K562 (cell line): ENCODE results near the gene PYGB. TPM values are rescaled to one million over a fixed set of nuclear protein-coding genes. Genes with fewer than 3 reads are reported as not detected.

Source experiments
- ATAC-seq: fragments of 200-7000 bp; cut with Tn5 transposase; 3 replicates; pipeline ENCODE4 v1.9.1; 2020; ENCODE audit warnings: moderate library complexity
- BruUV-seq: library from RNA; stranded (reverse); fragments of 400-500 nt; replicated peaks from 2 replicates; lab custom pipeline; 2021; lab: Mats Ljungman, UMichigan
- CTCF ChIA-PET: fragments of 300-600 bp; formaldehyde crosslinking; extraction: SDS; loops from one replicate; lab custom pipeline; 2021; ENCODE audit warnings: low intra/inter-chr PET ratio; lab: Yijun Ruan, JAX
- POLR2A ChIA-PET: fragments of 300-600, 350-650 bp; sonication (Branson Sonifier 250); formaldehyde crosslinking; extraction: SDS; loops from one replicate; lab custom pipeline; 2021; ENCODE audit warnings: antibody characterized with exemption, inconsistent platforms; lab: Yijun Ruan, JAX
- DNase-seq, 4 experiments: peaks; one replicate each; pipeline versions ENCODE4 v3.0.0 to v3.0.0-alpha.2; 2011 to 2018; ENCODE audit warnings: low spot score in 3 of 4, mixed read lengths in 3 of 4; ENCODE audit errors: extremely low read depth in 1 of 4
- FAIRE-seq: peaks from 2 replicates; lab custom pipeline; 2011; peaks lifted over from hg19 to GRCh38; lab: Jason Lieb, UNC
- H2AFZ ChIP-seq: 2 replicates; pipeline ENCODE4 v1.6.0; 2011; ENCODE audit warnings: low read depth, low read length, control low read depth, inconsistent platforms
- H3K27ac ChIP-seq: fragments of 200-600 bp; 3 replicates; pipeline ENCODE4 v1.8.0; 2011; ENCODE audit warnings: low read depth, mild to moderate bottlenecking, control low read depth, inconsistent platforms, low read length, moderate library complexity, mixed read lengths; ENCODE audit errors: extremely low read depth
- H3K27me3 ChIP-seq, 2 experiments: fragments of 300-600 bp in 1 of 2; 2 replicates in 1 of 2; 3 replicates in 1 of 2; pipeline versions ENCODE4 v1.6.0 to v1.8.0; 2011; ENCODE audit warnings: inconsistent platforms in 2 of 2, low read length in 2 of 2, mild to moderate bottlenecking in 1 of 2, mixed read lengths in 1 of 2, moderate library complexity in 1 of 2; ENCODE audit not compliant: control insufficient read depth in 2 of 2, insufficient read depth in 2 of 2
- H3K36me3 ChIP-seq: fragments of 300-600 bp; 3 replicates; pipeline ENCODE4 v1.8.0; 2011; ENCODE audit warnings: mild to moderate bottlenecking, low read length, inconsistent platforms; ENCODE audit not compliant: control insufficient read depth, insufficient read depth
- H3K4me1 ChIP-seq, 2 experiments: fragments of 200-600 bp in 1 of 2; replicated peaks in 1 of 2; 2 replicates in 1 of 2; 3 replicates in 1 of 2; pipeline versions ENCODE4 v1.5.1 to v1.8.0; 2011; ENCODE audit warnings: inconsistent platforms in 2 of 2, low read length in 2 of 2, mild to moderate bottlenecking in 1 of 2, mixed read lengths in 1 of 2, moderate library complexity in 1 of 2; ENCODE audit not compliant: control insufficient read depth in 2 of 2, insufficient read depth in 2 of 2
- H3K4me2 ChIP-seq: 2 replicates; pipeline ENCODE4 v1.6.1; 2011; ENCODE audit warnings: low read length, control low read depth, inconsistent platforms, mixed read lengths; ENCODE audit not compliant: insufficient read depth
- H3K4me3 ChIP-seq: fragments of 200-600 bp; sonication (generic), shearing (Covaris generic); 2 replicates; pipeline ENCODE4 v1.5.1; 2016; ENCODE audit warnings: control low read depth, inconsistent platforms
- H3K79me2 ChIP-seq: fragments of 200-600 bp; 3 replicates; pipeline ENCODE4 v1.8.0; 2011; ENCODE audit warnings: low read length, inconsistent platforms; ENCODE audit not compliant: control insufficient read depth, insufficient read depth
- H3K9ac ChIP-seq, 2 experiments: 2 replicates each; pipeline versions ENCODE4 v1.6.0 to v1.6.1; 2011; ENCODE audit warnings: low read depth in 2 of 2, low read length in 2 of 2, control low read depth in 1 of 2, inconsistent platforms in 1 of 2, mild to moderate bottlenecking in 1 of 2, mixed read lengths in 1 of 2; ENCODE audit not compliant: insufficient read depth in 1 of 2
- H3K9me1 ChIP-seq: one replicate; pipeline ENCODE4 v1.6.0; 2011; ENCODE audit warnings: inconsistent platforms, mild to moderate bottlenecking, low read length, moderate library complexity; ENCODE audit not compliant: control insufficient read depth, insufficient read depth
- H3K9me3 ChIP-seq: replicated peaks from 2 replicates; pipeline ENCODE4 v1.5.1; 2011; ENCODE audit warnings: low read depth, low read length, inconsistent platforms; ENCODE audit not compliant: control insufficient read depth, insufficient read depth
- H4K20me1 ChIP-seq: replicated peaks from 2 replicates; pipeline ENCODE4 v1.6.1; 2011; ENCODE audit warnings: low read length, inconsistent platforms, mixed read lengths; ENCODE audit not compliant: control insufficient read depth, insufficient read depth
- CAMTA2 ChIP-seq: fragments of 250-450 bp; sonication (Bioruptor Pico); conservative IDR thresholded peaks from 2 replicates; pipeline ENCODE4 v1.5.1; 2022
- ESRRA ChIP-seq: fragments of 450-650 bp; IDR thresholded peaks from 2 replicates; pipeline ENCODE4 v1.6.1; 2014; ENCODE audit warnings: low read depth, mild to moderate bottlenecking, moderate library complexity, borderline replicate concordance
- GTF2A2 ChIP-seq: IDR thresholded peaks from 2 replicates; pipeline ENCODE4 v1.6.1; 2016; ENCODE audit warnings: mild to moderate bottlenecking, missing genetic modification characterization, missing compliant biosample characterization
- MCM7 ChIP-seq, 2 experiments: fragments of 450-650 bp; IDR thresholded peaks; 2 replicates each; pipeline ENCODE4 v1.6.1; 2016 to 2018
- NR3C1 ChIP-seq: sonication (generic); formaldehyde crosslinking; IDR thresholded peaks from 2 replicates; pipeline ENCODE4 v1.8.1; 2022; ENCODE audit warnings: missing genetic modification reagents
- PRPF4 ChIP-seq: fragments of 200-400 bp; formaldehyde crosslinking; IDR thresholded peaks from one replicate; pipeline ENCODE4 v1.6.1; 2017; ENCODE audit warnings: low read length, low read depth, mild to moderate bottlenecking; ENCODE audit not compliant: insufficient read depth, poor library complexity, severe bottlenecking
- RB1 ChIP-seq: fragments of 450-650 bp; IDR thresholded peaks from 2 replicates; pipeline ENCODE4 v1.6.1; 2017; ENCODE audit warnings: low read depth, mild to moderate bottlenecking
- RBM14 ChIP-seq: fragments of 200-400 bp; formaldehyde crosslinking; IDR thresholded peaks from 2 replicates; pipeline ENCODE4 v1.6.1; 2018; ENCODE audit warnings: low read depth, mild to moderate bottlenecking, low read length, moderate library complexity, borderline replicate concordance; ENCODE audit not compliant: insufficient read depth
- ZNF133 ChIP-seq: fragments of 250-450 bp; sonication (Bioruptor Pico); IDR thresholded peaks from 2 replicates; pipeline ENCODE4 v1.4.0; 2020; ENCODE audit warnings: mild to moderate bottlenecking
- ZNF3 ChIP-seq: fragments of 250-450 bp; sonication (Bioruptor Pico); IDR thresholded peaks from 2 replicates; pipeline ENCODE4 v1.5.0; 2021; ENCODE audit warnings: mild to moderate bottlenecking, moderate library complexity
- ZNF436 ChIP-seq: fragments of 250-450, 450-650 bp; sonication (Bioruptor Pico); formaldehyde crosslinking; IDR thresholded peaks from 2 replicates; pipeline ENCODE4 v1.7.0; 2020; ENCODE audit warnings: mild to moderate bottlenecking
- ZNF445 ChIP-seq: fragments of 250-450 bp; sonication (Bioruptor Pico); IDR thresholded peaks from 2 replicates; pipeline ENCODE4 v1.4.0; 2020; ENCODE audit warnings: low read depth, mild to moderate bottlenecking, moderate library complexity
- ZNF586 ChIP-seq: fragments of 450-650 bp; formaldehyde crosslinking; conservative IDR thresholded peaks from 2 replicates; pipeline ENCODE4 v1.4.0; 2020; ENCODE audit warnings: mild to moderate bottlenecking, moderate library complexity
- WGBS: fragments of 100-300 bp; shearing (Covaris generic); methylation state at CpG from one replicate; pipeline ENCODE4 v1.1.6; 2016; ENCODE audit warnings: low coverage, mixed read lengths; ENCODE audit not compliant: insufficient coverage; ENCODE audit errors: missing lambda C conversion rate; 5-methylcytosine and 5-hydroxymethylcytosine counted together
- in situ Hi-C: fragments of 300-500 bp; cut with MboI; formaldehyde crosslinking; loops from 4 replicates; pipeline ENCODE4 v1.15.0; 2018; ENCODE audit warnings: inconsistent platforms, mixed read lengths
- intact Hi-C: fragments of 100-400 bp; cut with micrococcal nuclease; formaldehyde crosslinking; loops from 2 replicates; pipeline ENCODE4 v1.14.2; 2022
- polyA plus RNA-seq, 8 experiments: library from polyadenylated mRNA; depleted of rRNA in 4 of 8; stranded (reverse) in 5 of 8; unstranded in 3 of 8; fragments of >200 nt; fragmentation: Nextera tagmentation in 2 of 8; fragmentation: Illumina TruSeq in 1 of 8; extraction: Ambion mirVana in 2 of 8; extraction: Trizol in 1 of 8; gene quantifications; 2 replicates each; pipeline versions ENCODE4 v1.2.1 to v1.2.3, GENCODE V29; 2011 to 2014; ENCODE audit warnings: inconsistent platforms in 1 of 8, missing spikeins in 1 of 8
- total RNA-seq, 7 experiments: library from RNA; depleted of rRNA in 6 of 7; stranded (reverse); fragments of >200 nt in 6 of 7; fragmentation: Illumina TruSeq in 2 of 7; extraction: Trizol in 2 of 7; gene quantifications; 2 replicates each; pipeline versions ENCODE4 v1.2.1 to v1.2.3, GENCODE V29; 2011 to 2021; ENCODE audit warnings: low replicate concordance in 1 of 7
- TF ChIP-seq, protein P1 (sequence below), 3 experiments: fragments of 200-800 bp in 1 of 3; fragments of 250-450 bp in 1 of 3; fragments of 450-650 bp in 1 of 3; sonication (Bioruptor Pico) in 1 of 3; sonication (Bioruptor generic) in 1 of 3; formaldehyde crosslinking in 1 of 3; IDR thresholded peaks; 2 replicates each; pipeline versions ENCODE4 v1.6.1 to v1.8.0; 2016 to 2022; ENCODE audit warnings: mild to moderate bottlenecking in 2 of 3, missing genetic modification characterization in 2 of 3, missing compliant biosample characterization in 1 of 3, moderate library complexity in 1 of 3
- TF ChIP-seq, protein P2 (sequence below): IDR thresholded peaks from 2 replicates; pipeline ENCODE4 v1.6.1; 2014; ENCODE audit warnings: antibody characterized with exemption
- TF ChIP-seq, protein P3 (sequence below): fragments of 250-450 bp; sonication (Bioruptor Pico); IDR thresholded peaks from 2 replicates; pipeline ENCODE4 v1.9.0; 2021; ENCODE audit warnings: mild to moderate bottlenecking
- TF ChIP-seq, protein P4 (sequence below): sonication (generic); formaldehyde crosslinking; IDR thresholded peaks from 2 replicates; pipeline ENCODE4 v1.8.0; 2022; ENCODE audit warnings: mild to moderate bottlenecking, missing genetic modification reagents, borderline replicate concordance

The PYGB gene
- total and polyA plus RNA-seq, 9 of the 15 experiments (the other 6 are each of a cell fraction or from before 2014, with no cell fraction given): 0.34 to 18.0 (median 9.8) TPM

DNA sequence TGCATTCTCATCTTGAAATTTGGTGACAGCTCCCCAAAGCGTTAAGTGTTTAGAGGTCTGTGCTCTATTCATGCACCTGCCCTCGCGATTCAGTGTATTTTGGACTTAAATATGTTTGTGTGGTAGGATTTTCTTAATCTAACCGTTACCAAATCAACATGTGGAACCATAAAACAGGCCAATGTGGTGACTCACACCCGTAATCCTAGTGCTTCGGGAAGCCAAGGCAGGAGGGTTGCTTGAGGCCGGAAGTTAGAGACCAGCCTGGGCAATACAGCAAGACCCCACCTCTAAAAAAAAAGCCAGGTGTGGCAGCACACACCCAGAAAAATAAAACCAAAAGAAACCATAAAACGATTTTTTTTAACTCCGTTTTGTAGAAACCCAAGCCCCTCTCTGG lies 31.5 kb downstream of the PYGB start:
- Histone ChIP-seq H3K4me1 (no peaks in the 10 kb centered on the region), H3K4me3 (no peak overlapping the region), H3K27me3 (no peaks in the 10 kb centered on the region), H3K9me1 (no peaks in the 10 kb centered on the region), H3K36me3 (peaks cover 2% of the 10 kb centered on the region; the same call in 1 of the 3 replicates), H3K79me2 (no peaks in the 10 kb centered on the region), H3K9me3 (no peaks in the 10 kb centered on the region), H3K27ac (no peak overlapping the region), H3K9ac (no peak overlapping the region), H4K20me1 (no peaks in the 10 kb centered on the region), H3K4me2 (no peak overlapping the region), H2AFZ (no peak overlapping the region)
- ATAC-seq: no peak
- no peak for FAIRE-seq
- WGBS: 68% methylated on average over 9 of the region's 9 CpGs
- BruUV-seq: no TSS peak
- in situ Hi-C loops (no loop called here), intact Hi-C loops (no loop called here)
- ChIA-PET POLR2A (no interaction called here), CTCF (no interaction called here)
- DNase-seq: no peak
- TF ChIP-seq RB1 (no peak), ESRRA (no peak), RBM14 (no peak), ZNF436 (CRISPR knock-in tag) (no peak), CAMTA2 (CRISPR knock-in tag) (no peak), MCM7 (IDR thresholded peaks at IDR 0.05) (no peak), GTF2A2 (tag) (no peak), ZNF3 (CRISPR knock-in tag) (no peak), ZNF133 (CRISPR knock-in tag) (no peak), NR3C1 (CRISPR knock-in tag) (no peak), ZNF445 (CRISPR knock-in tag) (no peak), ZNF586 (no peak), PRPF4 (no peak)
- TF ChIP-seq, protein P1, sequence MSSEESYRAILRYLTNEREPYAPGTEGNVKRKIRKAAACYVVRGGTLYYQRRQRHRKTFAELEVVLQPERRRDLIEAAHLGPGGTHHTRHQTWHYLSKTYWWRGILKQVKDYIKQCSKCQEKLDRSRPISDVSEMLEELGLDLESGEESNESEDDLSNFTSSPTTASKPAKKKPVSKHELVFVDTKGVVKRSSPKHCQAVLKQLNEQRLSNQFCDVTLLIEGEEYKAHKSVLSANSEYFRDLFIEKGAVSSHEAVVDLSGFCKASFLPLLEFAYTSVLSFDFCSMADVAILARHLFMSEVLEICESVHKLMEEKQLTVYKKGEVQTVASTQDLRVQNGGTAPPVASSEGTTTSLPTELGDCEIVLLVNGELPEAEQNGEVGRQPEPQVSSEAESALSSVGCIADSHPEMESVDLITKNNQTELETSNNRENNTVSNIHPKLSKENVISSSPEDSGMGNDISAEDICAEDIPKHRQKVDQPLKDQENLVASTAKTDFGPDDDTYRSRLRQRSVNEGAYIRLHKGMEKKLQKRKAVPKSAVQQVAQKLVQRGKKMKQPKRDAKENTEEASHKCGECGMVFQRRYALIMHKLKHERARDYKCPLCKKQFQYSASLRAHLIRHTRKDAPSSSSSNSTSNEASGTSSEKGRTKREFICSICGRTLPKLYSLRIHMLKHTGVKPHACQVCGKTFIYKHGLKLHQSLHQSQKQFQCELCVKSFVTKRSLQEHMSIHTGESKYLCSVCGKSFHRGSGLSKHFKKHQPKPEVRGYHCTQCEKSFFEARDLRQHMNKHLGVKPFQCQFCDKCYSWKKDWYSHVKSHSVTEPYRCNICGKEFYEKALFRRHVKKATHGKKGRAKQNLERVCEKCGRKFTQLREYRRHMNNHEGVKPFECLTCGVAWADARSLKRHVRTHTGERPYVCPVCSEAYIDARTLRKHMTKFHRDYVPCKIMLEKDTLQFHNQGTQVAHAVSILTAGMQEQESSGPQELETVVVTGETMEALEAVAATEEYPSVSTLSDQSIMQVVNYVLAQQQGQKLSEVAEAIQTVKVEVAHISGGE (CRISPR knock-in tag; IDR thresholded peaks at IDR 0.05): no peak
- TF ChIP-seq, protein P2, sequence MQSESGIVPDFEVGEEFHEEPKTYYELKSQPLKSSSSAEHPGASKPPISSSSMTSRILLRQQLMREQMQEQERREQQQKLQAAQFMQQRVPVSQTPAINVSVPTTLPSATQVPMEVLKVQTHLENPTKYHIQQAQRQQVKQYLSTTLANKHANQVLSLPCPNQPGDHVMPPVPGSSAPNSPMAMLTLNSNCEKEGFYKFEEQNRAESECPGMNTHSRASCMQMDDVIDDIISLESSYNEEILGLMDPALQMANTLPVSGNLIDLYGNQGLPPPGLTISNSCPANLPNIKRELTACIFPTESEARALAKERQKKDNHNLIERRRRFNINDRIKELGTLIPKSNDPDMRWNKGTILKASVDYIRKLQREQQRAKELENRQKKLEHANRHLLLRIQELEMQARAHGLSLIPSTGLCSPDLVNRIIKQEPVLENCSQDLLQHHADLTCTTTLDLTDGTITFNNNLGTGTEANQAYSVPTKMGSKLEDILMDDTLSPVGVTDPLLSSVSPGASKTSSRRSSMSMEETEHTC: no peak
- TF ChIP-seq, protein P3, sequence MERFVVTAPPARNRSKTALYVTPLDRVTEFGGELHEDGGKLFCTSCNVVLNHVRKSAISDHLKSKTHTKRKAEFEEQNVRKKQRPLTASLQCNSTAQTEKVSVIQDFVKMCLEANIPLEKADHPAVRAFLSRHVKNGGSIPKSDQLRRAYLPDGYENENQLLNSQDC: no peak
- TF ChIP-seq, protein P4, sequence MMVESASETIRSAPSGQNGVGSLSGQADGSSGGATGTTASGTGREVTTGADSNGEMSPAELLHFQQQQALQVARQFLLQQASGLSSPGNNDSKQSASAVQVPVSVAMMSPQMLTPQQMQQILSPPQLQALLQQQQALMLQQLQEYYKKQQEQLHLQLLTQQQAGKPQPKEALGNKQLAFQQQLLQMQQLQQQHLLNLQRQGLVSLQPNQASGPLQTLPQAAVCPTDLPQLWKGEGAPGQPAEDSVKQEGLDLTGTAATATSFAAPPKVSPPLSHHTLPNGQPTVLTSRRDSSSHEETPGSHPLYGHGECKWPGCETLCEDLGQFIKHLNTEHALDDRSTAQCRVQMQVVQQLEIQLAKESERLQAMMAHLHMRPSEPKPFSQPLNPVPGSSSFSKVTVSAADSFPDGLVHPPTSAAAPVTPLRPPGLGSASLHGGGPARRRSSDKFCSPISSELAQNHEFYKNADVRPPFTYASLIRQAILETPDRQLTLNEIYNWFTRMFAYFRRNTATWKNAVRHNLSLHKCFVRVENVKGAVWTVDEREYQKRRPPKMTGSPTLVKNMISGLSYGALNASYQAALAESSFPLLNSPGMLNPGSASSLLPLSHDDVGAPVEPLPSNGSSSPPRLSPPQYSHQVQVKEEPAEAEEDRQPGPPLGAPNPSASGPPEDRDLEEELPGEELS (CRISPR knock-in tag): no peak
